Panc1 (cell line): ENCODE data around the gene ECM1. TPM values are rescaled to one million over a fixed set of nuclear protein-coding genes. Genes with fewer than 3 reads are reported as not detected.

Experiments
- ATAC-seq: fragments of 200-7000 bp; cut with Tn5 transposase; 2 replicates; pipeline ENCODE4 v1.9.1; 2020; ENCODE audit warnings: mild to moderate bottlenecking, moderate library complexity
- BruUV-seq: library from RNA; stranded (reverse); fragments of 400-500 nt; replicated peaks from 2 replicates; lab custom pipeline; 2021; lab: Mats Ljungman, UMichigan
- CTCF ChIA-PET: fragments of 300-600 bp; sonication (Branson Sonifier 250); formaldehyde crosslinking; loops from one replicate; lab custom pipeline; 2022; ENCODE audit warnings: antibody characterized with exemption; lab: Charles Lee
- POLR2A ChIA-PET: fragments of 300-600 bp; sonication (Branson Sonifier 250); formaldehyde crosslinking; loops from one replicate; lab custom pipeline; 2022; ENCODE audit warnings: antibody characterized with exemption; lab: Charles Lee
- DNase-seq: peaks from one replicate; pipeline ENCODE4 v3.0.0-alpha.2; 2010; ENCODE audit warnings: low read depth, low spot score
- H3K27ac ChIP-seq: 2 replicates; pipeline ENCODE4 v1.5.1; 2011; ENCODE audit warnings: mild to moderate bottlenecking, low read length, inconsistent platforms
- H3K27me3 ChIP-seq: fragments of 200-500 bp; sonication (Bioruptor generic); 2 replicates; pipeline ENCODE4 v1.6.0; 2014; ENCODE audit warnings: low read length, inconsistent platforms; ENCODE audit not compliant: control insufficient read depth, insufficient read depth
- H3K36me3 ChIP-seq: fragments of 200-500 bp; sonication (Bioruptor generic); 2 replicates; pipeline ENCODE4 v1.5.1; 2014; ENCODE audit warnings: inconsistent platforms, mild to moderate bottlenecking, low read length, moderate library complexity; ENCODE audit not compliant: control insufficient read depth, insufficient read depth
- H3K4me1 ChIP-seq: 2 replicates; pipeline ENCODE4 v1.5.1; 2011; ENCODE audit warnings: inconsistent platforms, mild to moderate bottlenecking, low read length, moderate library complexity; ENCODE audit not compliant: control insufficient read depth, insufficient read depth
- H3K4me3 ChIP-seq, 2 experiments: 2 replicates each; pipeline ENCODE4 v1.5.1; 2011 to 2012; ENCODE audit warnings: low read depth in 2 of 2, low read length in 2 of 2, mild to moderate bottlenecking in 2 of 2, inconsistent platforms in 1 of 2, moderate library complexity in 1 of 2
- H3K9me3 ChIP-seq: fragments of 200-500 bp; sonication (Bioruptor generic); 2 replicates; pipeline ENCODE4 v1.5.1; 2014; ENCODE audit warnings: low read depth, mild to moderate bottlenecking, inconsistent platforms, low read length, moderate library complexity; ENCODE audit not compliant: control insufficient read depth, insufficient read depth
- POLR2AphosphoS5 ChIP-seq: IDR thresholded peaks from 2 replicates; pipeline ENCODE4 v1.6.1; 2012; ENCODE audit warnings: mild to moderate bottlenecking, low read depth, low read length, moderate library complexity
- SIN3A ChIP-seq: IDR thresholded peaks from 2 replicates; pipeline ENCODE4 v1.6.1; 2012; ENCODE audit warnings: low read depth, mild to moderate bottlenecking, low read length, moderate library complexity, borderline replicate concordance; ENCODE audit not compliant: insufficient read depth
- TCF7L2 ChIP-seq: IDR thresholded peaks from 2 replicates; pipeline ENCODE4 v1.6.1; 2011; ENCODE audit warnings: mild to moderate bottlenecking, low read depth, low read length, inconsistent platforms
- in situ Hi-C: cut with HindIII; loops from 2 replicates; pipeline ENCODE4 v1.10.0; 2016; ENCODE audit warnings: low sequenced_read_pairs, low pct_unique_long_range_greater_than_20kb
- intact Hi-C: fragments of 100-400 bp; cut with micrococcal nuclease; formaldehyde crosslinking; loops from one replicate; pipeline ENCODE4 v1.10.0; 2022; ENCODE audit not compliant: unreplicated experiment
- total RNA-seq: library from RNA; stranded (reverse); gene quantifications from one replicate; pipeline ENCODE4 v1.2.1, GENCODE V29; 2021; ENCODE audit not compliant: unreplicated experiment
- TF ChIP-seq, protein P1 (sequence below): fragments of 450-650 bp; IDR thresholded peaks from 2 replicates; pipeline ENCODE4 v1.5.1; 2017; ENCODE audit warnings: mild to moderate bottlenecking
- TF ChIP-seq, protein P2 (sequence below), 2 experiments: IDR thresholded peaks; 2 replicates each; pipeline ENCODE4 v1.6.1; 2011 to 2012; ENCODE audit warnings: low read depth in 2 of 2, control low read depth in 1 of 2, low read length in 1 of 2, mild to moderate bottlenecking in 1 of 2, moderate library complexity in 1 of 2; ENCODE audit not compliant: insufficient read depth in 1 of 2

The ECM1 gene
- total RNA-seq, 1 experiment from 2014 or later, result 2.2 TPM

DNA sequence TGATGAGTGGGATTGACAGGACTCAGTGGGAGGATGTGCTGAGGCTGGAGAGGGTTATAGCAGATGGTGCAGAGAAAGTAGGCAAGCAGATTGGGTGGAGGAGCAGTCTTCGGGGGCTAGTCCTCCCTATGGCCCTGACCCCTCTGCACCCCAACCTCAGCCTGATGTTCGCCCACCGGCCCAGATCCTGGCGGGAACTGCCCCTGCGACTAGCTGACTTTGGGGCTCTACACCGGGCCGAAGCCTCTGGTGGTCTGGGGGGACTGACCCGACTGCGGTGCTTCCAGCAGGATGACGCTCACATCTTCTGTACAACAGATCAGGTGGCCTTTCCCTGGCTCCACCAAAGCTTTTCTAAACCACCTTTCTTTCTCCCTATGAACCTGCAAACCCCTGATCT, 9.6 kb upstream of the ECM1 start:
- DNase-seq (no peak), ATAC-seq (no peak)
- Histone ChIP-seq H3K27ac (no peak overlapping the region), H3K9me3 (no peaks in the 10 kb centered on the region), H3K4me1 (no peaks in the 10 kb centered on the region), H3K36me3 (0 out of 2 replicates have a peak, but pooled peaks cover 2% of the 10 kb centered on the region), H3K27me3 (no peaks in the 10 kb centered on the region), H3K4me3 (no peak overlapping the region)
- POLR2A ChIA-PET, result no interaction called here
- intact Hi-C loops (no loop called here), in situ Hi-C loops (no loop called here)
- BruUV-seq, result no TSS peak
- TF ChIP-seq, protein P1, sequence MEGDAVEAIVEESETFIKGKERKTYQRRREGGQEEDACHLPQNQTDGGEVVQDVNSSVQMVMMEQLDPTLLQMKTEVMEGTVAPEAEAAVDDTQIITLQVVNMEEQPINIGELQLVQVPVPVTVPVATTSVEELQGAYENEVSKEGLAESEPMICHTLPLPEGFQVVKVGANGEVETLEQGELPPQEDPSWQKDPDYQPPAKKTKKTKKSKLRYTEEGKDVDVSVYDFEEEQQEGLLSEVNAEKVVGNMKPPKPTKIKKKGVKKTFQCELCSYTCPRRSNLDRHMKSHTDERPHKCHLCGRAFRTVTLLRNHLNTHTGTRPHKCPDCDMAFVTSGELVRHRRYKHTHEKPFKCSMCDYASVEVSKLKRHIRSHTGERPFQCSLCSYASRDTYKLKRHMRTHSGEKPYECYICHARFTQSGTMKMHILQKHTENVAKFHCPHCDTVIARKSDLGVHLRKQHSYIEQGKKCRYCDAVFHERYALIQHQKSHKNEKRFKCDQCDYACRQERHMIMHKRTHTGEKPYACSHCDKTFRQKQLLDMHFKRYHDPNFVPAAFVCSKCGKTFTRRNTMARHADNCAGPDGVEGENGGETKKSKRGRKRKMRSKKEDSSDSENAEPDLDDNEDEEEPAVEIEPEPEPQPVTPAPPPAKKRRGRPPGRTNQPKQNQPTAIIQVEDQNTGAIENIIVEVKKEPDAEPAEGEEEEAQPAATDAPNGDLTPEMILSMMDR, result no peak
- no peak for TF ChIP-seq POLR2AphosphoS5
- TF ChIP-seq SIN3A, result no peak
- TF ChIP-seq TCF7L2, result no peak
- TF ChIP-seq, protein P2, sequence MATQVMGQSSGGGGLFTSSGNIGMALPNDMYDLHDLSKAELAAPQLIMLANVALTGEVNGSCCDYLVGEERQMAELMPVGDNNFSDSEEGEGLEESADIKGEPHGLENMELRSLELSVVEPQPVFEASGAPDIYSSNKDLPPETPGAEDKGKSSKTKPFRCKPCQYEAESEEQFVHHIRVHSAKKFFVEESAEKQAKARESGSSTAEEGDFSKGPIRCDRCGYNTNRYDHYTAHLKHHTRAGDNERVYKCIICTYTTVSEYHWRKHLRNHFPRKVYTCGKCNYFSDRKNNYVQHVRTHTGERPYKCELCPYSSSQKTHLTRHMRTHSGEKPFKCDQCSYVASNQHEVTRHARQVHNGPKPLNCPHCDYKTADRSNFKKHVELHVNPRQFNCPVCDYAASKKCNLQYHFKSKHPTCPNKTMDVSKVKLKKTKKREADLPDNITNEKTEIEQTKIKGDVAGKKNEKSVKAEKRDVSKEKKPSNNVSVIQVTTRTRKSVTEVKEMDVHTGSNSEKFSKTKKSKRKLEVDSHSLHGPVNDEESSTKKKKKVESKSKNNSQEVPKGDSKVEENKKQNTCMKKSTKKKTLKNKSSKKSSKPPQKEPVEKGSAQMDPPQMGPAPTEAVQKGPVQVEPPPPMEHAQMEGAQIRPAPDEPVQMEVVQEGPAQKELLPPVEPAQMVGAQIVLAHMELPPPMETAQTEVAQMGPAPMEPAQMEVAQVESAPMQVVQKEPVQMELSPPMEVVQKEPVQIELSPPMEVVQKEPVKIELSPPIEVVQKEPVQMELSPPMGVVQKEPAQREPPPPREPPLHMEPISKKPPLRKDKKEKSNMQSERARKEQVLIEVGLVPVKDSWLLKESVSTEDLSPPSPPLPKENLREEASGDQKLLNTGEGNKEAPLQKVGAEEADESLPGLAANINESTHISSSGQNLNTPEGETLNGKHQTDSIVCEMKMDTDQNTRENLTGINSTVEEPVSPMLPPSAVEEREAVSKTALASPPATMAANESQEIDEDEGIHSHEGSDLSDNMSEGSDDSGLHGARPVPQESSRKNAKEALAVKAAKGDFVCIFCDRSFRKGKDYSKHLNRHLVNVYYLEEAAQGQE (IDR thresholded peaks at IDR 0.05; ENCODE audit: insufficient read depth in 1 of 2, low read depth in 2 of 2, low read length in 1 of 2), result no peak
- CTCF ChIA-PET, result interaction anchor here (0.6 kb wide), 1 partner anchor 40 kb away, joined by 4 read pairs; no protein-coding TSS in a partner anchor

DNA sequence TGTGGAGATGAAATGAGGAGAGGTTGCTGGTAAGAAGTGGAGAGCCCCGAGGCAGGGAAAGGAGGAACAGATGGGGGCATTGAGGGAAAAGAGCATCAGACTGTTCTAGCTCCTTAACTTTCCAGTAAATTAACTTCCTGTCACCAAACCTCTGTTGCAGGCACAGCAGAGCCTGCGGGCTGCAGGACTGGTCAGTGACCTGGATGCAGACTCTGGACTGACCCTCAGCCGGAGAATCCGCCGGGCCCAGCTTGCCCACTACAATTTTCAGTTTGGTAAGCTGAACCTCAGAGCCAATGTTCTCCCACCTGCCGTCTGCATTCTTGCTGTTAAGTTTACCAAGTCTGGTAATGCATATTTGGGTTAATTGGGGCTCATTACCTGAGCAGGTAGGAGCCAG, 2.5 kb upstream of the ECM1 start:
- no peak overlapping the region for H3K4me3 ChIP-seq
- no peaks in the 10 kb centered on the region for H3K9me3 ChIP-seq
- TF ChIP-seq, protein P2 (IDR thresholded peaks at IDR 0.05; ENCODE audit: insufficient read depth in 1 of 2, low read depth in 2 of 2, low read length in 1 of 2), result no peak
- no peak for TF ChIP-seq TCF7L2
- no peak for TF ChIP-seq SIN3A
- no peak for TF ChIP-seq POLR2AphosphoS5
- no peak for DNase-seq
- no TSS peak for BruUV-seq
- intact Hi-C loops (no loop called here), in situ Hi-C loops (no loop called here)
- no peak overlapping the region for H3K27ac ChIP-seq
- H3K27me3 ChIP-seq, result no peaks in the 10 kb centered on the region
- POLR2A ChIA-PET, result no interaction called here
- peaks cover 2% of the 10 kb centered on the region; the same call in 1 of the 2 replicates for H3K36me3 ChIP-seq
- no peak for ATAC-seq
- no peaks in the 10 kb centered on the region for H3K4me1 ChIP-seq
- CTCF ChIA-PET, result no interaction called here
